Astrocyte (in vitro differentiated cells and primary cell): Measurements from ENCODE around the gene TAS1R1.

Experiments used
- EZH2 ChIP-seq: IDR thresholded peaks from 2 replicates; pipeline ENCODE4 v1.6.1; 2012; ENCODE audit warnings: mild to moderate bottlenecking, low read length, inconsistent platforms; ENCODE audit not compliant: insufficient read depth
- TF ChIP-seq, protein P1 (sequence below): IDR thresholded peaks from 2 replicates; pipeline ENCODE4 v1.5.1; 2011; ENCODE audit warnings: low read depth, mild to moderate bottlenecking, inconsistent platforms, low read length, moderate library complexity; ENCODE audit not compliant: insufficient read depth

DNA sequence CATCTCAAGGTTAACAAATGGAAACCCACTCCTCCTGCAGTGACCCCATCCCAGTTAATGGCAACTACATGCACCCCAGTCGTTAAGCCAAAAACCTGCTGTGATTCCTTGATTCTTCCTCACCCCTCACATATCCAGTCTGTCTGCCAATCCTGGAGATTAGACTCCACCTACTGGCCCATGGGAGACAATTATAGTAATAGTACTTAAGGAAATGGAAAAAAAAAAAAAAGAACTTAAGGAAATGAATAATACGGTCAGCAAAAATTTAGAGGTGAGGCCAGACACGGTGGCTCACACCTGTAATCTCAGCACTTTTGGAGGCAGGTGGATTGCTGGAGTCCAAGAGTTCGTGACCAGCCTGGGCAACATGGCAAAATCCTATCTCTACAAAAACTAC is 7.8 kb upstream of the TAS1R1 start:
- TF ChIP-seq, protein P1, sequence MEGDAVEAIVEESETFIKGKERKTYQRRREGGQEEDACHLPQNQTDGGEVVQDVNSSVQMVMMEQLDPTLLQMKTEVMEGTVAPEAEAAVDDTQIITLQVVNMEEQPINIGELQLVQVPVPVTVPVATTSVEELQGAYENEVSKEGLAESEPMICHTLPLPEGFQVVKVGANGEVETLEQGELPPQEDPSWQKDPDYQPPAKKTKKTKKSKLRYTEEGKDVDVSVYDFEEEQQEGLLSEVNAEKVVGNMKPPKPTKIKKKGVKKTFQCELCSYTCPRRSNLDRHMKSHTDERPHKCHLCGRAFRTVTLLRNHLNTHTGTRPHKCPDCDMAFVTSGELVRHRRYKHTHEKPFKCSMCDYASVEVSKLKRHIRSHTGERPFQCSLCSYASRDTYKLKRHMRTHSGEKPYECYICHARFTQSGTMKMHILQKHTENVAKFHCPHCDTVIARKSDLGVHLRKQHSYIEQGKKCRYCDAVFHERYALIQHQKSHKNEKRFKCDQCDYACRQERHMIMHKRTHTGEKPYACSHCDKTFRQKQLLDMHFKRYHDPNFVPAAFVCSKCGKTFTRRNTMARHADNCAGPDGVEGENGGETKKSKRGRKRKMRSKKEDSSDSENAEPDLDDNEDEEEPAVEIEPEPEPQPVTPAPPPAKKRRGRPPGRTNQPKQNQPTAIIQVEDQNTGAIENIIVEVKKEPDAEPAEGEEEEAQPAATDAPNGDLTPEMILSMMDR = peak; percentile 25
- TF ChIP-seq EZH2 = no peak
